B cell (primary cell): ENCODE measurements around the gene NKX6-2. TPM values are rescaled to one million over a fixed set of nuclear protein-coding genes. Genes with fewer than 3 reads are reported as not detected.
"Not testable (repeated sequence)": the region's sequence is repeated elsewhere in the genome, so short reads cannot be mapped to it uniquely, and the experiment has no call there.

Experiments used
- ATAC-seq: fragments of 200-7000 bp; cut with Tn5 transposase; one replicate; pipeline ENCODE4 v1.10.0; 2021; ENCODE audit warnings: low read depth, mild to moderate bottlenecking, moderate number of reproducible peaks, moderate library complexity
- CTCF ChIA-PET: fragments of 350-600 bp; sonication (Branson Sonifier 250); formaldehyde crosslinking; loops from one replicate; lab custom pipeline; 2021; ENCODE audit warnings: antibody characterized with exemption, inconsistent platforms; lab: Charles Lee
- POLR2A ChIA-PET: fragments of 350-600 bp; sonication (Branson Sonifier 250); formaldehyde crosslinking; loops from one replicate; lab custom pipeline; 2021; ENCODE audit warnings: antibody characterized with exemption; lab: Charles Lee
- DNase-seq: peaks from one replicate; pipeline ENCODE4 v3.0.0; 2013
- H2AFZ ChIP-seq: 2 replicates; pipeline ENCODE4 v1.6.1; 2012; ENCODE audit warnings: mild to moderate bottlenecking, low read depth, low read length; ENCODE audit not compliant: insufficient read depth, poor library complexity, severe bottlenecking
- H3K27ac ChIP-seq, 2 donors: 1 replicate in 1 of 2; 2 replicates in 1 of 2; pipeline ENCODE4 v1.5.1; 2012 to 2013; ENCODE audit warnings: low read length in 2 of 2, mild to moderate bottlenecking in 2 of 2, moderate library complexity in 1 of 2
- H3K27me3 ChIP-seq, 4 experiments: fragments of 200-600 bp in 1 of 4; sonication (generic) in 1 of 4; replicated peaks in 1 of 4; 1 replicate in 2 of 4; 2 replicates in 2 of 4; pipeline versions ENCODE4 v1.6.1 to v1.7.0; 2013 to 2016; ENCODE audit warnings: low read length in 3 of 4, mild to moderate bottlenecking in 2 of 4, mixed read lengths in 1 of 4, moderate library complexity in 1 of 4; ENCODE audit not compliant: insufficient read depth in 4 of 4, control insufficient read depth in 3 of 4; ENCODE audit errors: control extremely low read depth in 1 of 4
- H3K36me3 ChIP-seq, 2 experiments: replicated peaks in 1 of 2; 1 replicate in 1 of 2; 2 replicates in 1 of 2; pipeline versions ENCODE4 v1.6.1 to v1.7.1; 2013; ENCODE audit warnings: low read length in 1 of 2; ENCODE audit not compliant: insufficient read depth in 2 of 2, control insufficient read depth in 1 of 2; ENCODE audit errors: control extremely low read depth in 1 of 2, extremely low read depth in 1 of 2
- H3K4me1 ChIP-seq, 2 donors: fragments of 200-600 bp in 1 of 2; sonication (generic) in 1 of 2; 1 replicate in 1 of 2; 2 replicates in 1 of 2; pipeline versions ENCODE4 v1.5.1 to v1.6.1; 2013 to 2017; ENCODE audit warnings: low read length in 2 of 2; ENCODE audit not compliant: control insufficient read depth in 2 of 2, insufficient read depth in 2 of 2
- H3K4me2 ChIP-seq: replicated peaks from 2 replicates; pipeline ENCODE3; 2012; ENCODE audit warnings: mild to moderate bottlenecking, low read depth, low read length; ENCODE audit not compliant: poor library complexity, severe bottlenecking
- H3K4me3 ChIP-seq, 5 experiments: fragments of 200-600 bp in 1 of 5; sonication (generic) in 1 of 5; 1 replicate in 3 of 5; 2 replicates in 2 of 5; pipeline versions ENCODE4 v1.5.1 to v1.7.0; 2011 to 2016; ENCODE audit warnings: low read length in 4 of 5, mild to moderate bottlenecking in 4 of 5, low read depth in 2 of 5, control low read depth in 1 of 5, moderate library complexity in 1 of 5; ENCODE audit not compliant: insufficient read depth in 1 of 5; ENCODE audit errors: control extremely low read depth in 1 of 5, extremely low read depth in 1 of 5
- H3K79me2 ChIP-seq: fragments of 200-600 bp; sonication (generic); one replicate; pipeline ENCODE4 v1.6.0; 2016; ENCODE audit warnings: low read length; ENCODE audit not compliant: control insufficient read depth, insufficient read depth
- H3K9ac ChIP-seq: fragments of 200-600 bp; sonication (generic); 2 replicates; pipeline ENCODE4 v1.6.1; 2017; ENCODE audit warnings: mild to moderate bottlenecking, low read length, moderate library complexity
- H3K9me3 ChIP-seq, 3 donors: one replicate each; pipeline versions ENCODE4 v1.6.1 to v1.7.1; 2013; ENCODE audit warnings: low read length in 2 of 3; ENCODE audit not compliant: control insufficient read depth in 2 of 3, insufficient read depth in 1 of 3; ENCODE audit errors: control extremely low read depth in 1 of 3
- H4K20me1 ChIP-seq: 2 replicates; pipeline ENCODE4 v1.6.0; 2012; ENCODE audit warnings: mild to moderate bottlenecking, low read length; ENCODE audit not compliant: insufficient read depth, control insufficient read depth, poor library complexity, severe bottlenecking
- H3K27ac Mint-ChIP-seq: one replicate; pipeline ENCODE4 v1.8.0; 2021; ENCODE audit warnings: mixed read lengths
- H3K27me3 Mint-ChIP-seq: one replicate; pipeline ENCODE4 v1.8.0; 2021; ENCODE audit warnings: mixed read lengths
- H3K4me1 Mint-ChIP-seq: one replicate; pipeline ENCODE4 v1.8.0; 2021; ENCODE audit warnings: mixed read lengths
- H3K4me3 Mint-ChIP-seq: one replicate; pipeline ENCODE4 v1.8.0; 2021; ENCODE audit warnings: mixed read lengths
- H3K9me3 Mint-ChIP-seq: one replicate; pipeline ENCODE4 v1.8.0; 2022; ENCODE audit warnings: mixed read lengths; ENCODE audit not compliant: insufficient read depth
- CTCF ChIP-seq: fragments of 200-600 bp; IDR thresholded peaks from one replicate; pipeline ENCODE4 v1.8.0; 2022; ENCODE audit warnings: antibody characterized with exemption, mild to moderate bottlenecking
- EZH2 ChIP-seq: IDR thresholded peaks from 2 replicates; pipeline ENCODE4 v1.6.1; 2012; ENCODE audit warnings: borderline replicate concordance, low read depth, mild to moderate bottlenecking, moderate library complexity, low read length; ENCODE audit not compliant: insufficient read depth, poor library complexity, severe bottlenecking
- WGBS: methylation state at CpG from one replicate; pipeline ENCODE4 v1.1.5; 2013; ENCODE audit warnings: missing lambda C conversion rate; ENCODE audit not compliant: insufficient coverage; 5-methylcytosine and 5-hydroxymethylcytosine counted together
- intact Hi-C: fragments of 100-400 bp; cut with micrococcal nuclease; formaldehyde crosslinking; loops from one replicate; pipeline ENCODE4 v1.10.0; 2022
- polyA plus RNA-seq: library from polyadenylated mRNA; depleted of rRNA; stranded (reverse); fragments of >200 nt; gene quantifications from 2 replicates; pipeline ENCODE4 v1.2.3, GENCODE V29; 2012
- total RNA-seq, 2 donors: library from RNA; stranded (reverse); fragments of 120-200 nt in 1 of 2; gene quantifications; 1 replicate in 1 of 2; 2 replicates in 1 of 2; pipeline versions ENCODE4 v1.2.3 to v1.2.4, GENCODE V29; 2013 to 2022

Gene NKX6-2
- total and polyA plus RNA-seq, 2 donors (not counting 1 experiment from before 2014, with no cell fraction given): not detected

GRCh38 chr10:132793213-132793612 is 7.3 kb upstream of the NKX6-2 start:
- Histone ChIP-seq H3K4me3 (no peak overlapping the region), H3K9me3 (peaks cover 0 to 15% (median 0%) of the 10 kb centered on the region in 3 donors), H3K36me3 (no peaks in the 10 kb centered on the region), H3K27me3 (peaks cover 0 to 12% (median 2%) of the 10 kb centered on the region in 4 experiments), H3K9ac (no peak overlapping the region), H3K79me2 (no peaks in the 10 kb centered on the region), H2AFZ (no peak overlapping the region), H3K27ac (no peak overlapping the region), H3K4me2 (no peak overlapping the region), H4K20me1 (no peaks in the 10 kb centered on the region), H3K4me1 (no peaks in the 10 kb centered on the region)
- Mint-ChIP-seq H3K4me1 (peaks cover 1% of the 10 kb centered on the region), H3K27me3 (peaks cover 7% of the 10 kb centered on the region), H3K9me3 (no peaks in the 10 kb centered on the region), H3K27ac (no peak overlapping the region), H3K4me3 (no peak overlapping the region)
- ChIA-PET CTCF (interaction anchor here (1.5 kb wide), 1 partner anchor 13 kb away, joined by 4 read pairs; no protein-coding TSS in a partner anchor), POLR2A (no interaction called here)
- 90% methylated on average over 9 of the region's 9 CpGs for WGBS
- TF ChIP-seq EZH2: no peak
- TF ChIP-seq CTCF: no peak
- DNase-seq: no peak
- intact Hi-C loops: no loop called here
- ATAC-seq: no peak

- peaks cover 7% of the 10 kb centered on the region for H3K27me3 Mint-ChIP-seq
- Histone ChIP-seq H3K36me3 (no peaks in the 10 kb centered on the region), H4K20me1 (no peaks in the 10 kb centered on the region), H3K9me3 (peaks cover 0 to 15% (median 0%) of the 10 kb centered on the region in 3 donors), H3K4me2 (no peak overlapping the region), H3K27ac (no peak overlapping the region), H3K4me3 (no peak overlapping the region), H3K27me3 (peaks cover 0 to 12% (median 2%) of the 10 kb centered on the region in 4 experiments), H3K9ac (no peak overlapping the region), H3K79me2 (no peaks in the 10 kb centered on the region), H3K4me1 (no peaks in the 10 kb centered on the region), H2AFZ (no peak overlapping the region)
- 88% methylated on average over 17 of the region's 17 CpGs for WGBS
- H3K9me3 Mint-ChIP-seq: no peaks in the 10 kb centered on the region
- ChIA-PET CTCF (interaction anchor here (1.5 kb wide), 1 partner anchor 12 kb away, joined by 4 read pairs; no protein-coding TSS in a partner anchor), POLR2A (no interaction called here)
- TF ChIP-seq EZH2 (no peak), CTCF (no peak)
- DNase-seq: no peak
- peaks cover 1% of the 10 kb centered on the region for H3K4me1 Mint-ChIP-seq
- H3K27ac Mint-ChIP-seq: no peak overlapping the region
- no peak for ATAC-seq
- intact Hi-C loops: no loop called here
- no peak overlapping the region for H3K4me3 Mint-ChIP-seq
Measured at GRCh38 chr10:132792796-132793195, 6.8 kb upstream of the NKX6-2 start.

GRCh38 chr10:132792099-132792498 is 6.2 kb upstream of the NKX6-2 start:
- POLR2A ChIA-PET, H3K36me3 ChIP-seq, ATAC-seq, DNase-seq, H3K27ac ChIP-seq, H3K9me3 Mint-ChIP-seq, H3K4me3 Mint-ChIP-seq, H4K20me1 ChIP-seq, H3K4me3 ChIP-seq, H3K4me2 ChIP-seq, CTCF ChIA-PET, H3K4me1 ChIP-seq, H3K4me1 Mint-ChIP-seq, H3K79me2 ChIP-seq, H3K27ac Mint-ChIP-seq, H2AFZ ChIP-seq, intact Hi-C loops, H3K9ac ChIP-seq, H3K27me3 Mint-ChIP-seq: not testable (repeated sequence)
- WGBS: 95% methylated on average over 17 of the region's 33 CpGs
- Histone ChIP-seq H3K27me3 (peaks cover 0 to 15% (median 2%) of the 10 kb centered on the region in 4 experiments), H3K9me3 (peaks cover 0 to 15% (median 0%) of the 10 kb centered on the region in 3 donors)
